H9 (cell line): ENCODE results near the gene EPB41L2. TPM values are rescaled to one million over a fixed set of nuclear protein-coding genes. Genes with fewer than 3 reads are reported as not detected.

ENCODE experiments used
- DNase-seq: peaks from one replicate; pipeline ENCODE4 v3.0.0-alpha.2; 2017
- H2AFZ ChIP-seq: one replicate; pipeline ENCODE4 v1.6.1; 2013; ENCODE audit warnings: mild to moderate bottlenecking, low read length, control low read depth, moderate library complexity
- H2AK5ac ChIP-seq: 2 replicates; pipeline ENCODE4 v1.6.1; 2013; ENCODE audit warnings: low read length, control low read depth, mixed read lengths; ENCODE audit not compliant: insufficient read length
- H2BK120ac ChIP-seq: one replicate; pipeline ENCODE4 v1.6.1; 2013; ENCODE audit warnings: low read depth, mild to moderate bottlenecking, low read length, control low read depth, inconsistent platforms; ENCODE audit not compliant: poor library complexity, severe bottlenecking
- H2BK12ac ChIP-seq: 2 replicates; pipeline ENCODE4 v1.6.1; 2013; ENCODE audit warnings: low read length, control low read depth, mixed read lengths, low read depth; ENCODE audit not compliant: insufficient read length
- H2BK15ac ChIP-seq: 2 replicates; pipeline ENCODE4 v1.6.1; 2013; ENCODE audit warnings: low read depth, low read length, control low read depth
- H2BK20ac ChIP-seq: one replicate; pipeline ENCODE4 v1.6.1; 2013; ENCODE audit warnings: low read depth, mild to moderate bottlenecking, low read length, control low read depth, inconsistent platforms; ENCODE audit not compliant: poor library complexity, severe bottlenecking
- H2BK5ac ChIP-seq: 2 replicates; pipeline ENCODE4 v1.6.1; 2013; ENCODE audit warnings: low read length, control low read depth, mixed read lengths; ENCODE audit not compliant: insufficient read length
- H3K14ac ChIP-seq: 2 replicates; pipeline ENCODE4 v1.6.1; 2013; ENCODE audit warnings: low read length, control low read depth; ENCODE audit not compliant: insufficient read depth
- H3K18ac ChIP-seq: 2 replicates; pipeline ENCODE4 v1.6.1; 2013; ENCODE audit warnings: low read depth, mild to moderate bottlenecking, mixed read lengths, low read length, control low read depth; ENCODE audit not compliant: insufficient read length
- H3K23ac ChIP-seq: 2 replicates; pipeline ENCODE4 v1.6.1; 2013; ENCODE audit warnings: low read length, control low read depth, mixed read lengths, low read depth; ENCODE audit not compliant: insufficient read length
- H3K23me2 ChIP-seq: 2 replicates; pipeline ENCODE4 v1.6.1; 2013; ENCODE audit warnings: low read depth, mild to moderate bottlenecking, mixed read lengths, low read length, control low read depth; ENCODE audit not compliant: insufficient read length, poor library complexity, severe bottlenecking
- H3K27ac ChIP-seq: 2 replicates; pipeline ENCODE4 v1.5.1; 2013; ENCODE audit warnings: low read length, control low read depth, mixed read lengths, low read depth; ENCODE audit not compliant: insufficient read length
- H3K27me3 ChIP-seq: 2 replicates; pipeline ENCODE4 v1.6.1; 2013; ENCODE audit warnings: low read length, control low read depth, inconsistent platforms; ENCODE audit not compliant: insufficient read depth
- H3K4ac ChIP-seq: 2 replicates; pipeline ENCODE4 v1.6.1; 2013; ENCODE audit warnings: low read depth, mild to moderate bottlenecking, control low read depth, inconsistent platforms, low read length, moderate library complexity
- H3K4me1 ChIP-seq: 2 replicates; pipeline ENCODE4 v1.6.1; 2013; ENCODE audit warnings: low read length, control low read depth, inconsistent platforms; ENCODE audit not compliant: insufficient read depth
- H3K4me2 ChIP-seq: 2 replicates; pipeline ENCODE4 v1.6.1; 2013; ENCODE audit warnings: low read length, control low read depth, mixed read lengths; ENCODE audit not compliant: insufficient read length, insufficient read depth
- H3K56ac ChIP-seq: 2 replicates; pipeline ENCODE4 v1.6.1; 2013; ENCODE audit warnings: low read depth, mild to moderate bottlenecking, mixed read lengths, low read length, control low read depth; ENCODE audit not compliant: insufficient read length
- H3K79me1 ChIP-seq: 2 replicates; pipeline ENCODE4 v1.6.1; 2013; ENCODE audit warnings: low read depth, mild to moderate bottlenecking, moderate library complexity, low read length, control low read depth, inconsistent platforms; ENCODE audit not compliant: insufficient read depth, poor library complexity, severe bottlenecking
- H3K79me2 ChIP-seq: 2 replicates; pipeline ENCODE4 v1.6.1; 2013; ENCODE audit warnings: low read length, control low read depth, inconsistent platforms; ENCODE audit not compliant: insufficient read depth
- H3K9ac ChIP-seq: 2 replicates; pipeline ENCODE4 v1.6.1; 2013; ENCODE audit warnings: low read length, control low read depth, mixed read lengths; ENCODE audit not compliant: insufficient read length; ENCODE audit errors: extremely low read depth
- H3K9me3 ChIP-seq: one replicate; pipeline ENCODE4 v1.6.1; 2013; ENCODE audit warnings: low read depth, low read length, inconsistent platforms; ENCODE audit not compliant: control insufficient read depth
- H3T11ph ChIP-seq: one replicate; pipeline ENCODE4 v1.6.1; 2013; ENCODE audit warnings: mild to moderate bottlenecking, low read length, control low read depth, inconsistent platforms
- H4K20me1 ChIP-seq: one replicate; pipeline ENCODE4 v1.6.1; 2013; ENCODE audit not compliant: control insufficient read depth, insufficient read length, insufficient read depth
- H4K5ac ChIP-seq: 2 replicates; pipeline ENCODE4 v1.6.1; 2013; ENCODE audit warnings: low read depth, mild to moderate bottlenecking, mixed read lengths, low read length, control low read depth; ENCODE audit not compliant: insufficient read length
- H4K8ac ChIP-seq: replicated peaks from 2 replicates; pipeline ENCODE4 v1.6.1; 2013; ENCODE audit warnings: low read length, control low read depth, mixed read lengths, low read depth; ENCODE audit not compliant: insufficient read length
- H4K91ac ChIP-seq: 2 replicates; pipeline ENCODE4 v1.6.1; 2013; ENCODE audit warnings: low read depth, mild to moderate bottlenecking, moderate library complexity, mixed read lengths, low read length, control low read depth; ENCODE audit not compliant: insufficient read length
- H3K27ac Mint-ChIP-seq, 3 experiments: 2 replicates in 2 of 3; 3 replicates in 1 of 3; pipeline ENCODE4 v1.8.0; 2020 to 2021; ENCODE audit warnings: mixed read lengths in 3 of 3, mild to moderate bottlenecking in 1 of 3, moderate library complexity in 1 of 3
- H3K27me3 Mint-ChIP-seq: 2 replicates; pipeline ENCODE4 v1.8.0; 2021; ENCODE audit warnings: low read depth, mild to moderate bottlenecking, moderate library complexity, mixed read lengths
- H3K36me3 Mint-ChIP-seq, 3 experiments: 2 replicates in 2 of 3; 3 replicates in 1 of 3; pipeline ENCODE4 v1.8.0; 2020 to 2021; ENCODE audit warnings: low read depth in 3 of 3, mixed read lengths in 3 of 3; ENCODE audit not compliant: insufficient read depth in 1 of 3
- H3K4me1 Mint-ChIP-seq, 2 experiments: 2 replicates each; pipeline ENCODE4 v1.8.0; 2020; ENCODE audit warnings: mixed read lengths in 2 of 2
- H3K4me3 Mint-ChIP-seq, 2 experiments: 2 replicates in 1 of 2; 3 replicates in 1 of 2; pipeline ENCODE4 v1.8.0; 2020 to 2021; ENCODE audit warnings: mild to moderate bottlenecking in 2 of 2, mixed read lengths in 2 of 2, moderate library complexity in 1 of 2
- H3K9me3 Mint-ChIP-seq, 2 experiments: 2 replicates in 1 of 2; 3 replicates in 1 of 2; pipeline ENCODE4 v1.8.0; 2020; ENCODE audit warnings: mild to moderate bottlenecking in 2 of 2, mixed read lengths in 2 of 2, moderate library complexity in 1 of 2
- CTCF ChIP-seq: fragments of 200-600 bp; sonication (generic); conservative IDR thresholded peaks from 3 replicates; pipeline ENCODE4 v1.8.0; 2021; ENCODE audit warnings: antibody characterized with exemption, mild to moderate bottlenecking
- WGBS: extraction: QIAGEN DNeasy Blood & Tissue Kit; methylation state at CpG from one replicate; pipeline ENCODE4 v1.1.7; 2013; ENCODE audit warnings: missing lambda C conversion rate, low lambda C conversion rate, mixed read lengths; ENCODE audit not compliant: insufficient read length; ENCODE audit errors: extremely low coverage; 5-methylcytosine and 5-hydroxymethylcytosine counted together
- total RNA-seq: library from RNA; stranded (reverse); gene quantifications from 2 replicates; pipeline ENCODE4 v1.2.1, GENCODE V29; 2021

The EPB41L2 gene
- total RNA-seq, 1 experiment from 2014 or later = 90.2 TPM

DNA sequence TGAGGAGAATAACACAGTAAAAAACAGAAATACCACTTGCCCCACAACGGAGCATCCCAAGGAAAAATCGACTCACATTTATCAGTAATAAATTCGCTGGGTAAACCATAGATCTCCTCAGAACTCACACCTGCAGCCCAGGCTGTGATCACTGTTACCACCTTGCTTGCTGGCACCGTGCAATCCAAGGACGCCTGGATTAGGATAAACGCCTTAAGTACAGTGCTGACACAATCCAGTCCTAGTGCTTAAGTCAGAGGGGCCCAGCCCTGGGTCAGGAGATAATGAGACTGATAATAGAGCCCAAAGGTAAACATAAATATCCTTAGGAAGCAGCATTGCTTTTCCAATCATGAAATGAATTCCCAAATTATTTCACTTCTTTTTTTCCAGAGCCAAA lies 62.5 kb downstream of the EPB41L2 start:
- Histone ChIP-seq H3T11ph (no peak overlapping the region), H3K27me3 (no peaks in the 10 kb centered on the region), H2BK12ac (no peak overlapping the region), H3K4ac (no peak overlapping the region), H3K56ac (no peak overlapping the region), H3K27ac (no peak overlapping the region), H3K4me2 (no peak overlapping the region), H4K5ac (no peak overlapping the region), H3K79me1 (no peaks in the 10 kb centered on the region), H3K23me2 (no peaks in the 10 kb centered on the region), H2BK15ac (no peak overlapping the region), H2BK20ac (no peak overlapping the region), H3K79me2 (peaks cover 9% of the 10 kb centered on the region), H4K91ac (no peak overlapping the region), H3K9me3 (no peaks in the 10 kb centered on the region), H3K23ac (no peak overlapping the region), H2BK5ac (no peak overlapping the region), H3K14ac (no peak overlapping the region), H3K4me1 (peaks cover 12% of the 10 kb centered on the region), H3K18ac (no peak overlapping the region), H2AFZ (no peak overlapping the region), H2AK5ac (no peak overlapping the region), H4K20me1 (no peaks in the 10 kb centered on the region), H2BK120ac (no peak overlapping the region), H3K9ac (no peak overlapping the region), H4K8ac (no peak overlapping the region)
- H3K9me3 Mint-ChIP-seq = peaks cover 0 to 2% of the 10 kb centered on the region in 2 experiments; a peak in 1 of 5 replicates
- no peak for DNase-seq
- peaks cover 62 to 73% of the 10 kb centered on the region in 2 experiments for H3K4me1 Mint-ChIP-seq
- H3K27me3 Mint-ChIP-seq = no peaks in the 10 kb centered on the region
- H3K4me3 Mint-ChIP-seq = no peak overlapping the region
- no peak overlapping the region for H3K27ac Mint-ChIP-seq
- H3K36me3 Mint-ChIP-seq = no peaks in the 10 kb centered on the region; a peak in 1 of 7 replicates
- no CpG with 5 or more reads among the region's 6 CpGs for WGBS
- TF ChIP-seq CTCF = no peak
